Measurements from ENCODE around the gene ISG20L2. TPM values are rescaled to one million over a fixed set of nuclear protein-coding genes. Genes with fewer than 3 reads are reported as not detected.

Gene ISG20L2
- total RNA-seq, 1 donor from 2014 or later = 47.0 TPM

GRCh38 chr1:156747742-156748669 lies 19.4 kb upstream of the ISG20L2 start:
- no peaks in the 10 kb centered on the region for H3K27me3 Mint-ChIP-seq (ENCODE audit: low read depth)
- peak overlapping the region; percentile 94 for H3K4me3 Mint-ChIP-seq
- H3K9me3 Mint-ChIP-seq = no peaks in the 10 kb centered on the region
- peaks cover 8% of the 10 kb centered on the region for H3K36me3 Mint-ChIP-seq (ENCODE audit: low read depth)
- no peak for TF ChIP-seq CTCF (conservative IDR thresholded peaks at IDR 0.05)
- H3K4me1 Mint-ChIP-seq = peaks cover 62% of the 10 kb centered on the region
- peak overlapping the region; percentile 97 for H3K27ac Mint-ChIP-seq (ENCODE audit: unreplicated experiment)
- no peak for DNase-seq (ENCODE audit: low read depth, low spot score)

- no peaks in the 10 kb centered on the region for H3K27me3 Mint-ChIP-seq (ENCODE audit: low read depth)
- peak overlapping the region; percentile 100 for H3K27ac Mint-ChIP-seq (ENCODE audit: unreplicated experiment)
- peaks cover 8% of the 10 kb centered on the region for H3K36me3 Mint-ChIP-seq (ENCODE audit: low read depth)
- H3K4me1 Mint-ChIP-seq = peaks cover 56% of the 10 kb centered on the region
- peak; percentile 46 for TF ChIP-seq CTCF (conservative IDR thresholded peaks at IDR 0.05)
- H3K4me3 Mint-ChIP-seq = peak overlapping the region; percentile 95
- no peaks in the 10 kb centered on the region for H3K9me3 Mint-ChIP-seq
- DNase-seq (ENCODE audit: low read depth, low spot score) = peak; percentile 74
Observed at GRCh38 chr1:156746728-156747631, 18.4 kb upstream of the ISG20L2 start.

- H3K4me1 Mint-ChIP-seq = peaks cover 60% of the 10 kb centered on the region
- peak overlapping the region; percentile 100 for H3K27ac Mint-ChIP-seq (ENCODE audit: unreplicated experiment)
- no peak for DNase-seq (ENCODE audit: low read depth, low spot score)
- no peaks in the 10 kb centered on the region for H3K9me3 Mint-ChIP-seq
- TF ChIP-seq CTCF (conservative IDR thresholded peaks at IDR 0.05) = no peak
- peak overlapping the region; percentile 95 for H3K4me3 Mint-ChIP-seq
- H3K36me3 Mint-ChIP-seq (ENCODE audit: low read depth) = peaks cover 8% of the 10 kb centered on the region
- no peaks in the 10 kb centered on the region for H3K27me3 Mint-ChIP-seq (ENCODE audit: low read depth)
Observed at GRCh38 chr1:156746406-156746727, 17.8 kb upstream of the ISG20L2 start.

GRCh38 chr1:156745881-156746280 lies 17.3 kb upstream of the ISG20L2 start:
- peaks cover 65% of the 10 kb centered on the region for H3K4me1 Mint-ChIP-seq
- peak overlapping the region; percentile 81 for H3K27ac Mint-ChIP-seq (ENCODE audit: unreplicated experiment)
- no peak for TF ChIP-seq CTCF (conservative IDR thresholded peaks at IDR 0.05)
- H3K36me3 Mint-ChIP-seq (ENCODE audit: low read depth) = peaks cover 10% of the 10 kb centered on the region
- peak overlapping the region; percentile 95 for H3K4me3 Mint-ChIP-seq
- DNase-seq (ENCODE audit: low read depth, low spot score) = no peak
- no peaks in the 10 kb centered on the region for H3K27me3 Mint-ChIP-seq (ENCODE audit: low read depth)
- no peaks in the 10 kb centered on the region for H3K9me3 Mint-ChIP-seq

- no peak for DNase-seq (ENCODE audit: low read depth, low spot score)
- Mint-ChIP-seq H3K27ac (ENCODE audit: unreplicated experiment) (peak overlapping the region; percentile 19), H3K9me3 (no peaks in the 10 kb centered on the region), H3K4me1 (peaks cover 65% of the 10 kb centered on the region), H3K27me3 (ENCODE audit: low read depth) (no peaks in the 10 kb centered on the region), H3K4me3 (peak overlapping the region; percentile 95), H3K36me3 (ENCODE audit: low read depth) (peaks cover 6% of the 10 kb centered on the region)
- TF ChIP-seq CTCF (conservative IDR thresholded peaks at IDR 0.05) = no peak
Observed at GRCh38 chr1:156744786-156745419, 16.3 kb upstream of the ISG20L2 start.
